GM12878 (cell line): ENCODE data around the gene TMPRSS7. TPM values are rescaled to one million over a fixed set of nuclear protein-coding genes. Genes with fewer than 3 reads are reported as not detected.
A peak's percentile ranks its signal among the peaks of the same experiment; 100 is the strongest.

Source experiments
- ATF7 ChIP-seq: fragments of 450-650 bp; IDR thresholded peaks from 2 replicates; pipeline ENCODE4 v1.6.1; 2016; ENCODE audit warnings: low read depth, mild to moderate bottlenecking
- CBX3 ChIP-seq: fragments of 200-600 bp; sonication (generic); IDR thresholded peaks from 2 replicates; pipeline ENCODE4 v1.6.1; 2016; ENCODE audit warnings: low read depth, borderline replicate concordance
- CEBPB ChIP-seq, 2 experiments: fragments of 150-350 bp in 1 of 2; IDR thresholded peaks; 2 replicates each; pipeline ENCODE4 v1.6.1; 2012 to 2014; ENCODE audit warnings: low read depth in 2 of 2, low read length in 2 of 2, borderline replicate concordance in 1 of 2, inconsistent platforms in 1 of 2
- EED ChIP-seq: sonication (generic); IDR thresholded peaks from 2 replicates; pipeline ENCODE4 v1.6.1; 2016; ENCODE audit warnings: antibody characterized with exemption, low read depth
- EGR1 ChIP-seq, 2 experiments: IDR thresholded peaks; 1 replicate in 1 of 2; 2 replicates in 1 of 2; pipeline ENCODE4 v1.6.1; 2011 to 2012; ENCODE audit warnings: low read depth in 2 of 2, low read length in 2 of 2, borderline replicate concordance in 1 of 2, mild to moderate bottlenecking in 1 of 2, moderate library complexity in 1 of 2
- FOXM1 ChIP-seq: IDR thresholded peaks from 2 replicates; pipeline ENCODE4 v1.6.1; 2012; ENCODE audit warnings: low read depth, mild to moderate bottlenecking, inconsistent platforms, low read length, moderate library complexity
- HCFC1 ChIP-seq: fragments of 150-350 bp; IDR thresholded peaks from 2 replicates; pipeline ENCODE4 v1.6.1; 2014; ENCODE audit warnings: low read length
- IKZF2 ChIP-seq, 2 experiments: fragments of 450-650 bp; IDR thresholded peaks; 2 replicates each; pipeline ENCODE4 v1.6.1; 2017; ENCODE audit warnings: mild to moderate bottlenecking in 2 of 2, moderate library complexity in 2 of 2
- JUND ChIP-seq: IDR thresholded peaks from 2 replicates; pipeline ENCODE4 v1.6.1; 2012; ENCODE audit warnings: low read depth, mild to moderate bottlenecking, low read length, improper control_type of control experiment, moderate library complexity
- MTA3 ChIP-seq: IDR thresholded peaks from 2 replicates; pipeline ENCODE4 v1.6.1; 2012; ENCODE audit warnings: low read length, inconsistent platforms, borderline replicate concordance
- MXI1 ChIP-seq: fragments of 150-350 bp; IDR thresholded peaks from 2 replicates; pipeline ENCODE4 v1.6.1; 2011; ENCODE audit warnings: low read depth, mild to moderate bottlenecking, inconsistent platforms, low read length, improper control_type of control experiment
- PAX5 ChIP-seq: IDR thresholded peaks from 2 replicates; pipeline ENCODE4 v1.6.1; 2011; ENCODE audit warnings: low read depth, low read length, borderline replicate concordance
- WRNIP1 ChIP-seq: IDR thresholded peaks from 2 replicates; pipeline ENCODE4 v1.6.1; 2011; ENCODE audit warnings: low read depth, low read length, improper control_type of control experiment, borderline replicate concordance
- polyA plus RNA-seq, 11 experiments: library from polyadenylated mRNA; depleted of rRNA in 4 of 11; unstranded in 6 of 11; stranded (reverse) in 5 of 11; fragments of >200 nt; fragmentation: Nextera tagmentation in 4 of 11; fragmentation: Illumina TruSeq in 1 of 11; extraction: Ambion mirVana in 4 of 11; extraction: Trizol in 1 of 11; gene quantifications; 1 replicate in 1 of 11; 2 replicates in 10 of 11; pipeline versions ENCODE4 v1.2.1 to v1.2.3, GENCODE V29; 2011 to 2016; ENCODE audit warnings: inconsistent platforms in 2 of 11, missing spikeins in 2 of 11, low read depth in 1 of 11
- total RNA-seq, 4 experiments: library from RNA; depleted of rRNA in 3 of 4; stranded (reverse); fragments of >200 nt in 3 of 4; fragmentation: Illumina TruSeq in 1 of 4; extraction: Trizol in 1 of 4; gene quantifications; 2 replicates each; pipeline versions ENCODE4 v1.2.1 to v1.2.3, GENCODE V29; 2013 to 2021
- TF ChIP-seq, protein P1 (sequence below): fragments of 150-350 bp; IDR thresholded peaks from 2 replicates; pipeline ENCODE4 v1.6.1; 2016; ENCODE audit warnings: low read depth, low read length
- TF ChIP-seq, protein P2 (sequence below): IDR thresholded peaks from 2 replicates; pipeline ENCODE4 v1.6.1; 2011; ENCODE audit warnings: low read depth, low read length, improper control_type of control experiment, borderline replicate concordance
- TF ChIP-seq, protein P3 (sequence below): fragments of 450-650 bp; IDR thresholded peaks from 2 replicates; pipeline ENCODE4 v1.6.1; 2017; ENCODE audit warnings: mild to moderate bottlenecking
- TF ChIP-seq, protein P4 (sequence below): fragments of 450-650 bp; IDR thresholded peaks from 2 replicates; pipeline ENCODE4 v1.6.1; 2017; ENCODE audit warnings: low read depth, mild to moderate bottlenecking, moderate library complexity
- TF ChIP-seq, protein P5 (sequence below): fragments of 450-650 bp; conservative IDR thresholded peaks from 2 replicates; pipeline ENCODE4 v1.6.1; 2017; ENCODE audit warnings: mild to moderate bottlenecking, moderate library complexity

Gene TMPRSS7
- total and polyA plus RNA-seq, 10 of the 15 experiments (the other 5 are each of a cell fraction or from before 2014, with no cell fraction given) = 0.03 TPM; not detected in 9

DNA sequence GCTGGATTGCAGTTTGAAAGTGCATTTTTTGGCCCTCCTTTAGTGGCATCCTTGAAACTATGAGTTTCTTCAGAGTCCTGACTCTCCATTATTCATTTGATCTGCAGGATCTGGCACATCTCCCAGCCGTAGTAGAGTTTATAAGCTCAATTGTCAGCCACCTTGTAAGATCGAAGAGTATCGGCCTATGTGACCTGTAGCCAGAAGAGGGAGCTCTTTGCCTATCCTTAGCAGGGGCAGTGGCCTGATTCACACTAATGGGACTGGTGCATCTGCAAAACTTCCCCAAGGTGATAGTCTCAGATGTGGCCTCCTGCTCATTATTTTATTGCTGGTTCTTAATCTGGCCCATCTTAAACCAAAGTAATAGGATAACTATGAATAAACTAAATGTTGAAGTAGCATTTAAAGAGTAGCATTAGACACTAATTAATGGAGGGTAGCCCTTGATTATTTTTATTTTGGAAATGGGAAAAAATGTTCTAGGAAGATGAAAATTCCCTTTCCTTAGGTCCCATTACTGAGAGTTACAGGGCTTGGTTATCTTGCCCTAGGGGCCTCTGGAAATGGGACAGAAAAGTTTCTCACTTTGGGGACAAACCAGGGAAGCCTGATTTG is 77.4 kb downstream of the TMPRSS7 start (continued):
- TF ChIP-seq MXI1 (no peak), IKZF2 (IDR thresholded peaks at IDR 0.05) (peak in 1 of 2 experiments; percentile 17; a peak in 1 of 4 replicates), HCFC1 (no peak), JUND (no peak), WRNIP1 (0 out of 2 replicates have a peak, but pooled peaks have one; percentile 82), EED (no peak), MTA3 (peak; percentile 54; the same call in 1 of the 2 replicates), ATF7 (peak; percentile 36; the same call in 1 of the 2 replicates), CEBPB (IDR thresholded peaks at IDR 0.05; ENCODE audit: borderline replicate concordance in 1 of 2, low read depth in 2 of 2, low read length in 2 of 2) (no peak), EGR1 (IDR thresholded peaks at IDR 0.05; ENCODE audit: borderline replicate concordance in 1 of 2, low read depth in 2 of 2, low read length in 2 of 2) (no peak), FOXM1 (peak; percentile 45; the same call in 1 of the 2 replicates), CBX3 (no peak), PAX5 (no peak)
- TF ChIP-seq, protein P1, sequence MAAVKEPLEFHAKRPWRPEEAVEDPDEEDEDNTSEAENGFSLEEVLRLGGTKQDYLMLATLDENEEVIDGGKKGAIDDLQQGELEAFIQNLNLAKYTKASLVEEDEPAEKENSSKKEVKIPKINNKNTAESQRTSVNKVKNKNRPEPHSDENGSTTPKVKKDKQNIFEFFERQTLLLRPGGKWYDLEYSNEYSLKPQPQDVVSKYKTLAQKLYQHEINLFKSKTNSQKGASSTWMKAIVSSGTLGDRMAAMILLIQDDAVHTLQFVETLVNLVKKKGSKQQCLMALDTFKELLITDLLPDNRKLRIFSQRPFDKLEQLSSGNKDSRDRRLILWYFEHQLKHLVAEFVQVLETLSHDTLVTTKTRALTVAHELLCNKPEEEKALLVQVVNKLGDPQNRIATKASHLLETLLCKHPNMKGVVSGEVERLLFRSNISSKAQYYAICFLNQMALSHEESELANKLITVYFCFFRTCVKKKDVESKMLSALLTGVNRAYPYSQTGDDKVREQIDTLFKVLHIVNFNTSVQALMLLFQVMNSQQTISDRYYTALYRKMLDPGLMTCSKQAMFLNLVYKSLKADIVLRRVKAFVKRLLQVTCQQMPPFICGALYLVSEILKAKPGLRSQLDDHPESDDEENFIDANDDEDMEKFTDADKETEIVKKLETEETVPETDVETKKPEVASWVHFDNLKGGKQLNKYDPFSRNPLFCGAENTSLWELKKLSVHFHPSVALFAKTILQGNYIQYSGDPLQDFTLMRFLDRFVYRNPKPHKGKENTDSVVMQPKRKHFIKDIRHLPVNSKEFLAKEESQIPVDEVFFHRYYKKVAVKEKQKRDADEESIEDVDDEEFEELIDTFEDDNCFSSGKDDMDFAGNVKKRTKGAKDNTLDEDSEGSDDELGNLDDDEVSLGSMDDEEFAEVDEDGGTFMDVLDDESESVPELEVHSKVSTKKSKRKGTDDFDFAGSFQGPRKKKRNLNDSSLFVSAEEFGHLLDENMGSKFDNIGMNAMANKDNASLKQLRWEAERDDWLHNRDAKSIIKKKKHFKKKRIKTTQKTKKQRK = no peak
- TF ChIP-seq, protein P2, sequence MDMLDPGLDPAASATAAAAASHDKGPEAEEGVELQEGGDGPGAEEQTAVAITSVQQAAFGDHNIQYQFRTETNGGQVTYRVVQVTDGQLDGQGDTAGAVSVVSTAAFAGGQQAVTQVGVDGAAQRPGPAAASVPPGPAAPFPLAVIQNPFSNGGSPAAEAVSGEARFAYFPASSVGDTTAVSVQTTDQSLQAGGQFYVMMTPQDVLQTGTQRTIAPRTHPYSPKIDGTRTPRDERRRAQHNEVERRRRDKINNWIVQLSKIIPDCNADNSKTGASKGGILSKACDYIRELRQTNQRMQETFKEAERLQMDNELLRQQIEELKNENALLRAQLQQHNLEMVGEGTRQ = no peak
- TF ChIP-seq, protein P3, sequence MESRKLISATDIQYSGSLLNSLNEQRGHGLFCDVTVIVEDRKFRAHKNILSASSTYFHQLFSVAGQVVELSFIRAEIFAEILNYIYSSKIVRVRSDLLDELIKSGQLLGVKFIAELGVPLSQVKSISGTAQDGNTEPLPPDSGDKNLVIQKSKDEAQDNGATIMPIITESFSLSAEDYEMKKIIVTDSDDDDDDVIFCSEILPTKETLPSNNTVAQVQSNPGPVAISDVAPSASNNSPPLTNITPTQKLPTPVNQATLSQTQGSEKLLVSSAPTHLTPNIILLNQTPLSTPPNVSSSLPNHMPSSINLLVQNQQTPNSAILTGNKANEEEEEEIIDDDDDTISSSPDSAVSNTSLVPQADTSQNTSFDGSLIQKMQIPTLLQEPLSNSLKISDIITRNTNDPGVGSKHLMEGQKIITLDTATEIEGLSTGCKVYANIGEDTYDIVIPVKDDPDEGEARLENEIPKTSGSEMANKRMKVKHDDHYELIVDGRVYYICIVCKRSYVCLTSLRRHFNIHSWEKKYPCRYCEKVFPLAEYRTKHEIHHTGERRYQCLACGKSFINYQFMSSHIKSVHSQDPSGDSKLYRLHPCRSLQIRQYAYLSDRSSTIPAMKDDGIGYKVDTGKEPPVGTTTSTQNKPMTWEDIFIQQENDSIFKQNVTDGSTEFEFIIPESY = no peak
- TF ChIP-seq, protein P4, sequence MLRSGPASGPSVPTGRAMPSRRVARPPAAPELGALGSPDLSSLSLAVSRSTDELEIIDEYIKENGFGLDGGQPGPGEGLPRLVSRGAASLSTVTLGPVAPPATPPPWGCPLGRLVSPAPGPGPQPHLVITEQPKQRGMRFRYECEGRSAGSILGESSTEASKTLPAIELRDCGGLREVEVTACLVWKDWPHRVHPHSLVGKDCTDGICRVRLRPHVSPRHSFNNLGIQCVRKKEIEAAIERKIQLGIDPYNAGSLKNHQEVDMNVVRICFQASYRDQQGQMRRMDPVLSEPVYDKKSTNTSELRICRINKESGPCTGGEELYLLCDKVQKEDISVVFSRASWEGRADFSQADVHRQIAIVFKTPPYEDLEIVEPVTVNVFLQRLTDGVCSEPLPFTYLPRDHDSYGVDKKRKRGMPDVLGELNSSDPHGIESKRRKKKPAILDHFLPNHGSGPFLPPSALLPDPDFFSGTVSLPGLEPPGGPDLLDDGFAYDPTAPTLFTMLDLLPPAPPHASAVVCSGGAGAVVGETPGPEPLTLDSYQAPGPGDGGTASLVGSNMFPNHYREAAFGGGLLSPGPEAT = 0 out of 2 replicates have a peak, but pooled peaks have one; percentile 28
- TF ChIP-seq, protein P5, sequence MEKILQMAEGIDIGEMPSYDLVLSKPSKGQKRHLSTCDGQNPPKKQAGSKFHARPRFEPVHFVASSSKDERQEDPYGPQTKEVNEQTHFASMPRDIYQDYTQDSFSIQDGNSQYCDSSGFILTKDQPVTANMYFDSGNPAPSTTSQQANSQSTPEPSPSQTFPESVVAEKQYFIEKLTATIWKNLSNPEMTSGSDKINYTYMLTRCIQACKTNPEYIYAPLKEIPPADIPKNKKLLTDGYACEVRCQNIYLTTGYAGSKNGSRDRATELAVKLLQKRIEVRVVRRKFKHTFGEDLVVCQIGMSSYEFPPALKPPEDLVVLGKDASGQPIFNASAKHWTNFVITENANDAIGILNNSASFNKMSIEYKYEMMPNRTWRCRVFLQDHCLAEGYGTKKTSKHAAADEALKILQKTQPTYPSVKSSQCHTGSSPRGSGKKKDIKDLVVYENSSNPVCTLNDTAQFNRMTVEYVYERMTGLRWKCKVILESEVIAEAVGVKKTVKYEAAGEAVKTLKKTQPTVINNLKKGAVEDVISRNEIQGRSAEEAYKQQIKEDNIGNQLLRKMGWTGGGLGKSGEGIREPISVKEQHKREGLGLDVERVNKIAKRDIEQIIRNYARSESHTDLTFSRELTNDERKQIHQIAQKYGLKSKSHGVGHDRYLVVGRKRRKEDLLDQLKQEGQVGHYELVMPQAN = no peak
